Activated CD4-positive, alpha-beta T cell treated with anti-CD3 and anti-CD28 coated beads for 1 hour (primary cell): Measurements from ENCODE around the gene C1orf35.
A peak's percentile ranks its signal among the peaks of the same experiment; 100 is the strongest.

ENCODE experiments used
- DNase-seq: peaks from one replicate; pipeline ENCODE4 v3.0.0-alpha.2; 2020

The C1orf35 gene

GRCh38 chr1:228109073-228109961 is 6.2 kb upstream of the C1orf35 start, which contains the start of gene MRPL55:
TSS of gene MRPL55 (minus strand) at chr1:228109299. CDS start at chr1:228108260, 1,039 bp downstream.
- peak; percentile 99 for DNase-seq

GRCh38 chr1:228108742-228109072 is 5.6 kb upstream of the C1orf35 start:
- no peak for DNase-seq

- DNase-seq: no peak
Observed at GRCh38 chr1:228108055-228108690, 5.0 kb upstream of the C1orf35 start.

GRCh38 chr1:228107636-228108035 is 4.5 kb upstream of the C1orf35 start:
- no peak for DNase-seq

DNA sequence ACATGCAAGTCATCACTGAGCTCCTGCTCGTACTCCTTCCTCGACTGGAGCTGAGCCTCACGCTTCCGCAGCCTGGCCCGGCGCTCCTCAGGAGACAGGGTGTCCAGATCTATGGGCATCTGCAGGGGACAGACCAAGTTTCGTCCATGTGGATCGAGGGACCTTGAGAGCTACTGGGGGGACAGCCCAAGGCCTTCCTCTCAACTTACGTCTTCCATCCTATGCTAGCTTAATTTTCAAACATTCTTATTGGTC is 3.6 kb upstream of the C1orf35 start:
- DNase-seq: no peak

GRCh38 chr1:228105996-228106799 is 3.1 kb upstream of the C1orf35 start:
- no peak for DNase-seq

- no peak for DNase-seq
Observed at GRCh38 chr1:228105270-228105995, 2.3 kb upstream of the C1orf35 start.

DNA sequence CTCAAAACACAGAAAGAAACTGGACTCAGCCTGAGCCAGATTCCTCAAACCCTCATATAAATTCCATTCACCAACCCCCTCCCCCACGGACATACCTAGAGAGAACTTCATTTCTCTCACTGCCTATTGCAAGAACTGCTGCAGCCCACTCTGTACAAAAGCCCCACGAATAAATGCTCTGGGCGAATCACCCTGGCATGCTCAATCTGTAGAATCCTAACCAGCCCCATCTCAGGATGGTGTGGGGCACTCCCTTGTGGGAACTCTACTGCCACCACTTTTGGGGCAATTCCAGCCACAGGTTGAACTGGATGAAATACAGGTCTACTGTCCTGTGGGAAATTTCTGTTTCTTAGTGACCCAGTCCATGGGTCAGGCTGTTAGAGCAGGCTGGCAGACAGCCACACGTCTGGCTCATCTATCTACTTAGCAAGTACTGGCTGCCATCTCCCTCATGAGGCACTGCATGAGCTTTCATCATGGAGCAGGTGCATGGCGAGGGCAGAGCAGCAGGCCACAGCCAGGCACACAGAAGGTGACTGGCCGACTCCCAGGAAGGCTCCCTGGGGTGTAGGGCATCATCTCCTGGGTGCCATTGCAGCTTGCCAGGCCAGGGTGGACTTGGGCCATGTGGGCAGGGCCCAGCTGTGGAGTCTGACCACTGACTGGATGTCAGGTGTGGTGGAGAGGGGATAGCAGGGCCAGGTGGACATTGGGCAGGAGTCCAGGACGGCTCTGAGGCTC is 1.6 kb upstream of the C1orf35 start:
- DNase-seq: no peak

DNA sequence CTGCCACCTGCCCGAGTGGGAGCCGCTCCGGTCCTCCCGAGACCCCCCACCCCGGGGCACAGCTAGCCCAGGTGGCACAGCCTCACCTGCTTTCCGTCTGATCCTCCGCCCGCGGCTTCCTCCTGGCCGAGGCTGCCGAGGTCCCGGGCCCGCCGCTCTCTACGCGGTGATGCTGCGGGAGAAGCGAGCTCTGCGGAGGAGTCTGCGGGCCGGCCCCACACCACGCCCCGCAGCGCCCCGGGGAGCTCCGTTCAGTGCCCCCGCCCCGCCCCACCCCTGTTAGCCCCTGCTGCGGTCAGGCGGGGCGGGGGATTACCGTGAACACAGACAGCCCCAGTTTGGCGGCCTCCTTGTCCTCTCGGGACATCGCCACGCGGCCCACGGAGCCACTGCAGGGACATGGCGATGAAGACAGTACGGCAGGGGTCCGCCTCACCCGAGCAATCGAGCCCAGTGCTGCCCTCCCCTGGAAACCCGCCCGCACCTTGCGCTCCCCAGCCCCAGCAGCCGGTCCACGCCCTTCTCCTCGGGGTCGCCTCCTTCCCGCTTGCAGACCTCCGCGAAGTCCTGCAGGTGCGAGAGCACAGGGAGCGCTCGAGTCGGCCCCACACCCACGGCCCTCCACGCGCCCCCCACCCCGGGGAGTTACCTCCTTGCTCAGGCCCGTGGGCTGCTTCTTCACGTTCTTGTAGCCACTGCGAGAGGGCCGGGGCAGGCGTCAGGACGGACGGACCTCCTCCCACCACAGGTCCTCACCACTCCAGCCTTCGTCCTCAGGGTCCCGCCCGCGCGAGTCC is 933 bp downstream of the C1orf35 start:
- DNase-seq: no peak

DNA sequence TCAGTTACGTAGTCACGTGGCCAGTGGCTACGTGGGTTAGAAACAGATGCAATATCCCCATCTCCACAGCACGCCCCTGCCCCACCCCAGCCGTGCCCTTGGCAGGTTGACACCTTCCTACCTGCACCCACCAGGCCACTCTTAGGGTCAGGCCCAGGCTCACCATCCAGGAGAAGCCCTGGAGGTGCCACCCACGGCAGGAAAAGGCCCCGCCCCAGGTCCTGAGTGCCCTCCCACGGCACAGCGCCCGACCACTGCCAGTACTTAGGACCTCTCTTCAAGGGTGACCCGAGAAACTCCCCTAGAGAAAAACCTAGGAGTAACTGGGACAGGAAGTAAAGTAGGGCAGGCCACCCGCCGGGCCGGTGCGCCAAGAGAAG is 1.5 kb downstream of the C1orf35 start:
- no peak for DNase-seq

GRCh38 chr1:228100822-228101613 is 2.1 kb downstream of the C1orf35 start:
- no peak for DNase-seq

- DNase-seq: no peak
Observed at GRCh38 chr1:228099331-228099732, 3.8 kb downstream of the C1orf35 start.

DNA sequence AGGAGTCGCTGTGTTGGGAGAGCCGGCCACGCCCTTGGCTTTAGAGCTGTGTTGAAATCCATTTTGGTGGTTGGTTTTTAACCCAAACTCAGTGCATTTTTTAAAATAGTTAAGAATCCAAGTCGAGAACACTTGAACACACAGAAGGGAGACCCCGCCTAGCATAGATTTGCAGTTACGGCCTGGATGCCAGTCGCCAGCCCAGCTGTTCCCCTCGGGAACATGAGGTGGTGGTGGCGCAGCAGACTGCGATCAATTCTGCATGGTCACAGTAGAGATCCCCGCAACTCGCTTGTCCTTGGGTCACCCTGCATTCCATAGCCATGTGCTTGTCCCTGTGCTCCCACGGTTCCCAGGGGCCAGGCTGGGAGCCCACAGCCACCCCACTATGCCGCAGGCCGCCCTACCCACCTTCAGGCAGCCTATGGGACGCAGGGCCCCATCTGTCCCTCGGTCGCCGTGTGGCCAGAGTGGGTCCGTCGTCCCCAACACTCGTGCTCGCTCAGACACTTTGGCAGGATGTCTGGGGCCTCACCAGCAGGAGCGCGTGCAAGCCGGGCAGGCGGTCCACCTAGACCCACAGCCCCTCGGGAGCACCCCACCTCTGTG is 4.7 kb downstream of the C1orf35 start:
- DNase-seq: no peak

GRCh38 chr1:228097333-228098081 is 5.6 kb downstream of the C1orf35 start:
- no peak for DNase-seq

GRCh38 chr1:228096416-228097332 is 6.5 kb downstream of the C1orf35 start:
- DNase-seq: no peak

DNA sequence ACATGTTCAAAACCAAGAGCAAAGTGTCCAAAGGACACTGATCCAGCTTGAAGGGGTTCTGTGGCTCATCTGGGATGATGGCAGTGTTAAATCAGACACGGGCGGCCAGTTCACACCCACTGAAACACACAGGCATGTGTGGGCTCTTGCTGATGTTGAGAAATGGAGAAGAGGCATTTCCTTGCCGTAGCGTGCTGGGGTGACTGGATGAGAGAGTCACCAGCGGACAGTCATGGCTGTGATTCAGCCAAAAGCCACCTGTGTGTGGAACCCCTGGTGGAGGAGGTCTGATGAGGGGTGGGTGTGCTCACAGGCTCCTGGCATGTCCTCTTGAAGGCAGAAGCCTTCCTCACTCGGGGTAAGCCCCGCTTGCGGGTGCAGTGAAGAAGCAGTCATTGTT is 7.2 kb downstream of the C1orf35 start:
- no peak for DNase-seq

GRCh38 chr1:228095161-228095560 is 8.0 kb downstream of the C1orf35 start:
- no peak for DNase-seq

- DNase-seq: no peak
Observed at GRCh38 chr1:228094432-228095016, 8.6 kb downstream of the C1orf35 start.
